Neural cell (in vitro differentiated cells): ENCODE results near the gene ZFYVE19. TPM values are rescaled to one million over a fixed set of nuclear protein-coding genes. Genes with fewer than 3 reads are reported as not detected.

Source experiments
- H2AFZ ChIP-seq: fragments of 200-600, 300-800 bp; sonication (generic), shearing (Covaris generic); 2 replicates; pipeline ENCODE4 v1.6.0; 2014; ENCODE audit warnings: low read depth, mild to moderate bottlenecking, antibody characterized with exemption, low read length, moderate library complexity
- H3F3A ChIP-seq: fragments of 200-600 bp; shearing (Covaris generic); 2 replicates; pipeline ENCODE4 v1.6.1; 2016; ENCODE audit warnings: mild to moderate bottlenecking, moderate library complexity, mixed read lengths, antibody characterized with exemption, low read length; ENCODE audit not compliant: insufficient read depth, poor library complexity, severe bottlenecking
- H3K27ac ChIP-seq: fragments of 200-600, 300-800 bp; sonication (generic), shearing (Covaris generic); 2 replicates; pipeline ENCODE4 v1.5.1; 2014; ENCODE audit warnings: mild to moderate bottlenecking, low read length, moderate library complexity
- H3K27me3 ChIP-seq: fragments of 300-800, 200-600 bp; sonication (generic), shearing (Covaris generic); 2 replicates; pipeline ENCODE4 v1.6.0; 2014; ENCODE audit warnings: mild to moderate bottlenecking, low read depth, low read length, moderate library complexity; ENCODE audit not compliant: insufficient read depth
- H3K36me3 ChIP-seq: fragments of 300-800, 200-600 bp; sonication (generic), shearing (Covaris generic); 2 replicates; pipeline ENCODE4 v1.5.1; 2014; ENCODE audit warnings: mild to moderate bottlenecking, antibody characterized with exemption, low read length, moderate library complexity; ENCODE audit not compliant: insufficient read depth
- H3K4me2 ChIP-seq: fragments of 300-800, 200-600 bp; sonication (generic), shearing (Covaris generic); 2 replicates; pipeline ENCODE4 v1.6.0; 2014; ENCODE audit warnings: mild to moderate bottlenecking, low read length
- H3K4me3 ChIP-seq: fragments of 300-800, 200-600 bp; sonication (generic), shearing (Covaris generic); 2 replicates; pipeline ENCODE4 v1.5.1; 2014; ENCODE audit warnings: mild to moderate bottlenecking, low read length, moderate library complexity
- H3K79me2 ChIP-seq: fragments of 200-600 bp; shearing (Covaris generic); replicated peaks from 2 replicates; pipeline ENCODE4 v1.6.0; 2014; ENCODE audit warnings: mild to moderate bottlenecking, low read length, moderate library complexity; ENCODE audit not compliant: insufficient read depth
- H3K9ac ChIP-seq: fragments of 300-800, 200-600 bp; sonication (generic), shearing (Covaris generic); 2 replicates; pipeline ENCODE4 v1.6.1; 2016; ENCODE audit warnings: mild to moderate bottlenecking, low read length, mixed read lengths
- H3K9me2 ChIP-seq: fragments of 200-600 bp; shearing (Covaris generic); 2 replicates; pipeline ENCODE4 v1.6.1; 2016; ENCODE audit warnings: mild to moderate bottlenecking, low read length, mixed read lengths; ENCODE audit not compliant: insufficient read depth
- H3K9me3 ChIP-seq: fragments of 200-600, 300-800 bp; sonication (generic), shearing (Covaris generic); 2 replicates; pipeline ENCODE4 v1.6.1; 2016; ENCODE audit warnings: mild to moderate bottlenecking, mixed run types, low read length, moderate library complexity, mixed read lengths
- H4K20me1 ChIP-seq: fragments of 200-600 bp; shearing (Covaris generic); 2 replicates; pipeline ENCODE4 v1.6.1; 2016; ENCODE audit warnings: mild to moderate bottlenecking, mixed run types; ENCODE audit not compliant: insufficient read depth
- CTCF ChIP-seq: fragments of 450-650 bp; IDR thresholded peaks from 2 replicates; pipeline ENCODE4 v1.5.1; 2014; ENCODE audit warnings: antibody characterized with exemption, mild to moderate bottlenecking, moderate library complexity; ENCODE audit not compliant: poor library complexity, severe bottlenecking
- EP300 ChIP-seq: fragments of 450-650 bp; conservative IDR thresholded peaks from 2 replicates; pipeline ENCODE4 v1.6.1; 2014; ENCODE audit warnings: antibody characterized with exemption, mild to moderate bottlenecking, moderate library complexity; ENCODE audit not compliant: poor library complexity, severe bottlenecking
- EZH2 ChIP-seq: fragments of 200-600, 300-800 bp; shearing (Covaris generic), sonication (generic); IDR thresholded peaks from 2 replicates; pipeline ENCODE4 v1.6.1; 2014; ENCODE audit warnings: antibody characterized with exemption, low read length, borderline replicate concordance, mild to moderate bottlenecking; ENCODE audit not compliant: insufficient read depth, poor library complexity, severe bottlenecking
- MXI1 ChIP-seq: fragments of 450-650 bp; conservative IDR thresholded peaks from 2 replicates; pipeline ENCODE4 v1.6.1; 2014; ENCODE audit warnings: antibody characterized with exemption, mild to moderate bottlenecking; ENCODE audit not compliant: poor library complexity, severe bottlenecking
- POLR2AphosphoS5 ChIP-seq: IDR thresholded peaks from 2 replicates; pipeline ENCODE4 v1.6.1; 2012
- RAD21 ChIP-seq: fragments of 450-650 bp; conservative IDR thresholded peaks from 2 replicates; pipeline ENCODE4 v1.6.1; 2014; ENCODE audit warnings: antibody characterized with exemption, mild to moderate bottlenecking, moderate library complexity
- REST ChIP-seq: IDR thresholded peaks from 2 replicates; pipeline ENCODE4 v1.6.1; 2012; ENCODE audit warnings: borderline replicate concordance
- SMC3 ChIP-seq: fragments of 450-650 bp; conservative IDR thresholded peaks from 2 replicates; pipeline ENCODE4 v1.6.1; 2014; ENCODE audit warnings: antibody characterized with exemption, mild to moderate bottlenecking, moderate library complexity; ENCODE audit not compliant: poor library complexity
- TAF1 ChIP-seq: IDR thresholded peaks from 2 replicates; pipeline ENCODE4 v1.6.1; 2012; ENCODE audit warnings: low read depth
- polyA plus RNA-seq: library from polyadenylated mRNA; depleted of rRNA; stranded (reverse); fragments of >200 nt; gene quantifications from 2 replicates; pipeline ENCODE4 v1.2.3, GENCODE V29; 2014

Gene ZFYVE19
- polyA plus RNA-seq, 1 donor from 2014 or later, result 48.2 TPM

- TF ChIP-seq EP300 (no peak), TAF1 (no peak), EZH2 (no peak), POLR2AphosphoS5 (no peak), CTCF (no peak), MXI1 (no peak), SMC3 (no peak), RAD21 (no peak), REST (no peak)
- H3K4me2 ChIP-seq, result peak overlapping the region; percentile 80
- H3K36me3 ChIP-seq, result no peaks in the 10 kb centered on the region
- no peaks in the 10 kb centered on the region for H4K20me1 ChIP-seq
- H3K9ac ChIP-seq, result peak overlapping the region; percentile 99
- H3K9me2 ChIP-seq, result no peaks in the 10 kb centered on the region
- peak overlapping the region; percentile 94 for H2AFZ ChIP-seq
- H3F3A ChIP-seq, result no peaks in the 10 kb centered on the region
- H3K4me3 ChIP-seq, result peak overlapping the region; percentile 96
- no peaks in the 10 kb centered on the region for H3K27me3 ChIP-seq
- peak overlapping the region; percentile 97 for H3K27ac ChIP-seq
- peaks cover 3% of the 10 kb centered on the region for H3K79me2 ChIP-seq
- H3K9me3 ChIP-seq, result no peaks in the 10 kb centered on the region
Measured at GRCh38 chr15:40807888-40808461, 1.1 kb downstream of the ZFYVE19 start.

DNA sequence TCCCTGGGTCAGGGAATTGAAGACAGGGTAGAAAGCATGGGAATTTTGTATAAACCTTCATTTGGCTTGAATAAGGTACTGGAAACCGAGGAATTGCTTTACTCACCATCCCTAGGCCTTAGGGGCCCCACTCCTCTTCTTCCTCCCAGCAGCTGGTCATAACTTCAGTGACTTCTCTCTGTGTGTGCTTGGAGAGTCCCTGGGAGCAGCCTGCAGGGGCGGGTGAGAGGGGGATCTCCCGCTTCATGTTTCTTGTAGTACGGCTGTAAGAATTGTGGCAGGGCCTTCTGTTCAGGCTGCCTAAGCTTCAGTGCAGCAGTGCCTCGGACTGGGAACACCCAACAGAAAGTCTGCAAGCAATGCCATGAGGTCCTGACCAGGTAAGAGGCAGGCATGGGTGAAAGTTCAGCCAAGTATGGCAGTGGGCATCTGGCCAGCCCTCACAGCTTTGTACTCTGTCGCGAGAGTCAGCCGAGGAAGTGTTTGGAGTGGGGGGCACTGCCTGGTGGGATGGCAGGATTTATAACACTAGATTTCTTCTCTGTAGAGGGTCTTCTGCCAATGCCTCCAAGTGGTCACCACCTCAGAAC is 2.1 kb downstream of the ZFYVE19 start:
- Histone ChIP-seq H3K27me3 (no peaks in the 10 kb centered on the region), H3K4me3 (no peak overlapping the region), H3K9ac (no peak overlapping the region), H3K36me3 (no peaks in the 10 kb centered on the region), H3K79me2 (peaks cover 3% of the 10 kb centered on the region), H3K4me2 (no peak overlapping the region), H2AFZ (no peak overlapping the region), H3K9me3 (no peaks in the 10 kb centered on the region), H4K20me1 (no peaks in the 10 kb centered on the region), H3K27ac (no peak overlapping the region), H3F3A (no peaks in the 10 kb centered on the region), H3K9me2 (no peaks in the 10 kb centered on the region)
- TF ChIP-seq EZH2 (no peak), POLR2AphosphoS5 (no peak), MXI1 (no peak), SMC3 (no peak), REST (no peak), RAD21 (no peak), TAF1 (no peak), CTCF (no peak), EP300 (no peak)
